Measurements from ENCODE around the gene C9orf152.
"Not testable (repeated sequence)": the region's sequence is repeated elsewhere in the genome, so short reads cannot be mapped to it uniquely, and the experiment has no call there.

The C9orf152 gene

DNA sequence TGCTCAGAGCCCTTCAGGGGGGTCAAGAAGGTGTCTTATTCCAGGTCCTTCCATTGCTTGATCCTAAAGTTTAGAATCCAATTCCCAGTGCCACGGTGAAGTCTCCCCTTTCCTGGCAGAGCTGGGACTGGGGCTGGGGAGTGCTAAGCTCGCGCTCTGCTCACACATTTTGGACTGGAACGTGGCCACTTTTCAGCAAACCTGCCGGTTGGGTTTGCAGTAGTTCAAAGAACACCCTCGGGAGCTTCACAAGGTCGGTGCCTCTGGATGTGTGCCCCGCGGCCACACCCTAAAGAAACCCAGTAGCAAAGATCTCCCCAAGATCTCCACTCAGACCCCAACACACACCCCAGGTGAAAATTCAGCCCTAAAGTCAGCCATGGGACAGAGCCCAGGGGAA is at the start of gene C9orf152:
TSS of gene C9orf152 (minus strand) at position 129 of the 400 bp plus-strand sequence. CDS start 580 bp downstream, outside the sequence.
- DNase-seq = no peak

GRCh38 chr9:110257097-110257841 is 49.3 kb upstream of the C9orf152 start:
- peak; percentile 11 for DNase-seq

GRCh38 chr9:110256380-110257096 is 48.6 kb upstream of the C9orf152 start, which contains the start of gene TXN:
Gene TXN, minus strand, starts transcription at chr9:110256507. Its CDS starts 72 bp downstream, at chr9:110256435.
- DNase-seq = peak; percentile 92

DNA sequence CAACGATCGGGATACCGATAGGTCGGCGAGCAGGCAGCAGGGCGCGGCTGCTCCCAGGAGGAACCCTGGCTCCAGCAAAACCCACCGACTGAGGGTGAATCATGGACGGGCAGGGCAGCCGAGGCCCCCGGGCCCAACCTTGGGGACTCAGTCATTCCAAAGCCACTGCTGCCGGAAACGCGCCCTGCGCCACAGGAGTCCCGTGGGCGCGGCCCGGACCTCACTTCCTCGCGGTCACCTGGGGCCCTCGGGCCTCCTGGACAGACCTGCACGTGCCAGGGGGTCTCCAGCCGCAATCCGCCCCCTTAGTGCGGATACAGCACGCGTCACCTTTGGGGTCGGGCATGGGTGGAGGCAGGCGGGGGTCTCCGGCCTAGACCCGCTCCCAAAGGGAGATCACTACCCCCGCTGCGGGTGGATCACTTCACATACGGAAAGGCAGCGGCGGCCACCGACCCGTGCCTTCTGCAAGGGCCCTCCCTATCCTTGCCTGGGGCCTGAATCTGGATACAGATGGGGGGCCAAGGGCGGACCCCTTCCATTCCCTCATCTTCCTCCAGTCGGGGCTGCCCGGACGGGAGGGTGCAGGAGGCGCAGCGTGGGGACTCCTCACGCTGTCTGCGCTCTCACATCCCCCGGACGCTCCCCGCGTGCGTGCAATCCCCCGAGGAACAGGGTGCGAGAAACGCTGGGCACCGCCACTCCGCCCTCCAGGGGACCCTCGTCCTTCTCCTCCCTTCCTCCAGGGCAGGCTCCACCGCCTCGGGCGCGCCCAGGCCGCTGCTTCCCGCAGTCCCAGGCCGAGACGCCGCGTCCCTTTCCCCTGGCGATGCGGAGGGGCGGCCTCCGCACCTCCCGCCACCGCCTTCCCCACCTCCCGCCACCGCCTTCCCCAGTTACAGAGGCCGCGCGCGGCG is 47.8 kb upstream of the C9orf152 start:
- DNase-seq = peak; percentile 55

GRCh38 chr9:110255034-110255462 is 47.1 kb upstream of the C9orf152 start:
- peak; percentile 11 for DNase-seq

DNA sequence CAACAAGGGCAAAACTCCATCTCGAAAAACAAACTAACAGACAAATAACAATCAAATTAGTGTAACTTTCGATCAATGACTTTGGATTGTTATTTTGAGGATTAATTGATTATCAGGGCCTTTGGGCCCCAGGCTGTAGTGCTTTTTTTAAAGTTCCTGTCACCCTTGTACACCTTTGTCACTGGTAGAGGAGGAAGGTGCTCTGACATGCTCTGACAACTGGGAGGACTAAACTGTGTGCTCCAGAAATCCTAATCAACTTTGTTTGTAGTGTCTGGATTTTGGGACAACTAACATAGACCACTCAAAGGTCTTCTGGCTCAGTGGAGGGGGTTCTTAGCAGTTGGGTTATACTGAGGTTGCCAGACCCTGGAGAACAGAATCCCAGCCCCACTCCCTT is 46.5 kb upstream of the C9orf152 start:
- DNase-seq = no peak

GRCh38 chr9:110252509-110253139 is 44.7 kb upstream of the C9orf152 start:
- DNase-seq = no peak

DNA sequence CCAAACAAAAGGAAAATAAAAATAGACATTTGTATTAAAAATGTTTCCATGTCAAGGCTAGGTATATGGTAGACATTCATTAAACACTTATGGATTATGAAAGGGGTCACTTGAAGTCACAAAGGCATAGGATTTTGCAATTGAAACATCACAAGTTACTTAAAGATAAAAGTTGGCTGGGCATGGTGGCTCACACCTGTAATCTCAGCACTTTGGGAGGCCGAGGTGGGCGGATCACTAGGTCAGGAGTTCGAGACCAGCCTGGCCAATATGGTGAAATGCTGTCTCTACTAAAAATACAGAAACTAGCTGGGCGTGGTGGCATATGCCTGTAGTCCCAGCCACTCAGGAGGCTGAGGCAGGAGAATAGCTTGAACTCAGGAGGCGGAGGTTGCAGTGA is 43.8 kb upstream of the C9orf152 start:
- DNase-seq = not testable (repeated sequence)

GRCh38 chr9:110251212-110251611 is 43.3 kb upstream of the C9orf152 start:
- DNase-seq = no peak

GRCh38 chr9:110249603-110250002 is 41.6 kb upstream of the C9orf152 start:
- no peak for DNase-seq

GRCh38 chr9:110248361-110248760 is 40.4 kb upstream of the C9orf152 start:
- no peak for DNase-seq

- DNase-seq = no peak
These were observed 38.3 kb upstream of the C9orf152 start for GRCh38 chr9:110246214-110246613.

GRCh38 chr9:110244616-110245015 is 36.7 kb upstream of the C9orf152 start:
- no peak for DNase-seq

DNA sequence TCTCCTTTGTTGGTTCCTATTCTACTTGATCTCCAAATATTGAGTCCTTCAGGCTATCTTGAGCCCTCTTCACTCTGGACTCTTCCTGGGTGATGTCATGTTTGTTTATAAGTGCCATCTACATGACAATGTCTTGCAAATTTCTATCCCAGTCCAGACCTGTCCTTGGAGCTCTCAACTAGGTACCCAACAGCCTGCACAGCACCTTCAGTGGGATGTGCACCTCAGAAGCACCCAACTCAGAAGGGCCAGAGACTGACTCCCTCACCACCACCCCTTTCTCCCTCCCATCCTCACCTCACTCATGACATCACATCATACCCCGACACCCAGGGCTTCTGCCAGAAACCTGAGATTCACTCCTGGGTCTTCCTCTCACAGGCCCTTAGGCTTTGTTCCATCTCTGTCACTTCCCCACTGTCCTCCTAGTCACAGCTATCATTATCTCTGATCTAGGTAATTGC is 33.9 kb upstream of the C9orf152 start:
- DNase-seq = no peak

DNA sequence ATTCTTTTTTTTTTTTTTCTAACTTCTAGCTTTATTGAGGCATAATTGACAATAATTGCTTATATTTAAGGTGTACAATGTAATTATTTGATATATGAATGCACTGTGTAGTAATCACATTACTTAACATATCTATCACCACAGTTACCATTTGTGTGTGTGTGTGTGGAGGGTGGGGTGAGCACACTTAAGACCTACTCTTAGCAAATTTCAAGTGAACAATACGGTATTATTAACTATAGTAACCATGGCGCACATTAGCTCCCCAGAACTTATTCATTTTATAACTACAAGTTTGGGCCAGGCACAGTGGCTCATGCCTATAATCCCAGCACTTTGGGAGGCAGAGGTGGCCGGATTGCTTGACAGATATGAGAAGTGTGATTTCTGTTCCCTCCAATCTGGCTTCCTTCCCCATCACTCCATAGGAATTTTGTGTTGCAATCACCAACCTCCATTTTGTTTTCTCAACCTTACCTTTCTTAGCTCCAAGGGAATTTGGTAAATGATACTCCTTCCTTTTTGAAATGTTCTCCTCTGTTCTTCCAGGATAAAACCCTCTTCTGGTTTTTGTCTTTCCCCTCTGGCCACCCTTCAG is 33.4 kb upstream of the C9orf152 start:
- no peak for DNase-seq

GRCh38 chr9:110240198-110240597 is 32.2 kb upstream of the C9orf152 start:
- no peak for DNase-seq

DNA sequence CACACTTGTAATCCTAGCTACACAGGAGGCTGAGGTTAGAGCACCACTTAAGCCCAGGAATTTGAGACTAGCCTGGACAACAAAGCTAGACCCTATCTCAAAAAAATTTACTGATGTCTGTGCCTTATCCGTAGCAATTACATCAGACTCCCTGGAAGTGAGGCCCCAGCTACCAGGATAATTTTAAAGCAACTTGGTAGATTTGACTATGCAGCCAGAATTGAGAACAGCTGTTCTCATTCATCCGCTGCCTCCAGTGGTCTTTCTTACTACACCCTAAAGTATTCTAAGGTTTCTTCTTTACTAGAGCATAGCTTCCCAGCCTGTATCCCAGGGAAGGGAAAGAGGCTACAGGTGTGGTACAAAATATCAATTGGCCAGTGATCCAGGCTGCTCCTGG is 20.4 kb upstream of the C9orf152 start:
- no peak for DNase-seq

GRCh38 chr9:110224583-110224982 is 16.6 kb upstream of the C9orf152 start:
- no peak for DNase-seq

- DNase-seq = no peak
These were observed 12.8 kb upstream of the C9orf152 start for GRCh38 chr9:110220809-110221208.

DNA sequence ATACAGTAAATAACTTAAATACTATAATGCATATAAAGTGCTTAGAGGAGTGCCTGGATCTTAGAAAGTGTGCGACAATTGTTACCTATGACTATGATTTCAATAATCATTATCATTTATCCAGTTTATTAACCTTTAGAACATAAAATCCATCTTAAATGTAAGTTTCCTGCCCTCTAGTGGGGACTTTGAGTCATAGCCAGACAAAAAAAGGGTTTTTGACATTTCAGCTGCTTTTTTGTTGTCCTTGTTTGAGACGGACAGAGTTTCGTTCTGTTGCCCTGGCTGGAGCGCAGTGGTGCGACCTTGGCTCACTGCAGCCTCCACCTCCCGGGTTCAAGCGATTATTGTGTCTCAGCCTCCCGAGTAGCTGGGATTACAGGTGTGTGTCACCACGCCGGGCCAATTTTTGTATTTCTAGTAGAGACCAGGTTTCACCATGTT is 9.7 kb upstream of the C9orf152 start:
- no peak for DNase-seq

DNA sequence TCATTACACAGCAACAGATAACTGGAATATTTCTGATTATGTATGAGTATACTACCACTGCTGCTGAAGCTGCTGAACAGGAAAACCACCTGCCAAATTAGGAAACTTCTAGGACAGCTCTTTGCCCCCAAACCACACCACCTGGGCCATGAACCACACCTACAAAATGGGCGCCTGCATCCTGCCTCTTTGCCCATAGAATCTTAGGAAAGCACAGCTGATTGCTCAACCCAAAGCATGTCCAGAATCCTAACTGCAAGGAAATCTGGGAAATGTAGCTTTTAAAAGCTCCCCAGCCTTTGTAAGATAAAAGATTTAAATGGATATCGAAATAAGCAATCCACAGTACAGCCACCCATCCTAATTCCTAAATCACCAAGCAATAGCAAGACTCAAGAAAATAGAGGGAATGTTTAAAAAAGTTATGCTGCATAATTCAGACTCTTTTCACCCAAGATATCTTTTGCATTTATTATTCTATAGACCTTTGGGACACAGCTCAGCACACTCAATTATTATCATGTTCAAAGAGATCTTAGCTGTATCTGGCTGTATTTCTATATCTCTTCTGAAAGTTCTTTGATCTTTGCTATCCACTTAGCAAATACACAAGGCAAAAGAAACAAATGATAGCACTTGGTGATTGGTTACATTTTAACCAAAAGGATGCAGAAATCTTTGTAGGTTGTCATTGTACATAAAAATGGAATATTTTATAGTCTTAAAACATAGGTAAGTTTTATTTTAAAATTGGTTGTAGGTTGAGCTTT is 6.8 kb upstream of the C9orf152 start:
- no peak for DNase-seq

Measured in activated naive CD4-positive, alpha-beta T cell treated with anti-CD3 and anti-CD28 coated beads, Interleukin-2, amount 50 U/mL, for 16 hours (primary cell).